Suppressor macrophage treated with lipopolysaccharide for 4 hours (primary cell): ENCODE data around the gene TRHDE.
A peak's percentile ranks its signal among the peaks of the same experiment; 100 is the strongest.
"Not testable (repeated sequence)": the region's sequence is repeated elsewhere in the genome, so short reads cannot be mapped to it uniquely, and the experiment has no call there.

Experiments used
- DNase-seq: peaks from one replicate; pipeline ENCODE4 v3.0.0-alpha.2; 2020

Gene TRHDE

DNA sequence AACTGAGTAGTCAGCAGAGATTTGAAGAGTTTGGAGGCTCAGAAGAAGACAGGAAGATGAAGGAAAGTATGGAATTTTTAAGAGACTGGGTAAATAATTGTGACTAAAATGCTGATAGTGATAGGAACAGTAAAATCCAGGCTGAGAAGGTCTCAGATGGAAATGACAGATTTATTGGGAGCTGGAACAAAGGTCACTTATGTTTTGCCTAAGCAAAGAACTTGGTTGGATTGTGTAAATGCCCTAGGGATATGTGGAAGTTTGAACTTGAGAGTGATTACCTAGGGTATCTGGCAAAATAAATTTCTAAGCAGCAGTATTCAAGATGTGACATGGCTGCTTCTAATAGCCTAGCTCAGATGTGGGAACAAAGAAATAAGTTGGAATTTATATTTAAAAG lies 180.9 kb downstream of the TRHDE start:
- no peak for DNase-seq

DNA sequence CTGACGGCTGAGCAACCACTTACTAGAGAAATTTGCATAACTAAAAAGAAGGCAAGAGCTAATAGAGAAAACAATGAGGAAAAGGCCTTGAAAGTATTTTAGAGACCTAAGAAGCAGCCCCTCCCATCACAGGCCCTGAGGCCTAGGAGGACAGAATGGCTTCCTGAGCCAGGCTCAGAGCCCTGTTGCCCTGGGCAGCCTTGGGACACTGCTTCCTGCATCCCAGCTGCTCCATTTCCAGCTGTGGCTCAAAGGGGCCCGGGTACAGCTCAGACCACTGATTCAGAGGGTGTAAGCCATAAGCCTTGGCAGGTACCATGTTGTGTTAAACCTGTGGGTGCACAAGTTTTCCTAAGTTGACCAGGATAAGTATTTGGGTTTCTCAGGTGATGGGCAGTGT lies 181.4 kb downstream of the TRHDE start:
- no peak for DNase-seq

DNA sequence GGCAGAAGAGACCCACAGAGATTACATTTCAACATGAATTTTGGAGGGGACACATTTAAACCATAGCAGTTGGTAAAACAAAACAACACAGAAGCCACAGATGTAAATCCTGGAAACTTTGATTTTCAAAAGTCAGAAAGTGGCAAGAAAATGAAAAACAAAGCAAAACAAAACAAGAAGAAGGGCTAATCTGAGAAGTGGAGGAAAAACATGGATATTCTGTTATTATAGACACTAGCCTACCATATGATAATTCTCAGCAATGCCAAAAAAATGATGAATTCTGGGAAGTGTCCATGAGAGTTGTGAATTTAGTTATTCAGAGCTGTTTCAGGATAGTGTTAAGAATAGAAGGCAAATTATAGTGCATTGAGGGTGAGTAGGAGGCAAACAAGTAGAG lies 192.3 kb downstream of the TRHDE start:
- no peak for DNase-seq

DNA sequence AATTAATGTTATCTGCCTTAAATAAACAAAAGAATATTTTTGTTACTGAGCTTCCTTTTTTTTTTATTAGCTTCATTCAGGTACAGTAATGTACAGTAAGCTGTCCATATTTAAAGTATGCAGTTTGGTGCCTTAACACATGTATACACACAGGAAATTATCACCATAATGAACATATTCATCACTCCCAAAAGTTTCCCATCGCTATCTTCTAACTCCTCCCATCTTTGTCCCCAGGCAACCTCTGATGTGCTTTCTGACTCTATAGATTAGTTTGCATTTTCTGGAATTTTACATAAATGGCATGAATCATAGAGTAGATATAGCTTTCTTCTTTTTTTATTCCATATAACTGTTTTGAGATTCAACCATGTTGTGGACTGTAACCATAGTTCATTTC lies 193.0 kb downstream of the TRHDE start:
- no peak for DNase-seq

DNA sequence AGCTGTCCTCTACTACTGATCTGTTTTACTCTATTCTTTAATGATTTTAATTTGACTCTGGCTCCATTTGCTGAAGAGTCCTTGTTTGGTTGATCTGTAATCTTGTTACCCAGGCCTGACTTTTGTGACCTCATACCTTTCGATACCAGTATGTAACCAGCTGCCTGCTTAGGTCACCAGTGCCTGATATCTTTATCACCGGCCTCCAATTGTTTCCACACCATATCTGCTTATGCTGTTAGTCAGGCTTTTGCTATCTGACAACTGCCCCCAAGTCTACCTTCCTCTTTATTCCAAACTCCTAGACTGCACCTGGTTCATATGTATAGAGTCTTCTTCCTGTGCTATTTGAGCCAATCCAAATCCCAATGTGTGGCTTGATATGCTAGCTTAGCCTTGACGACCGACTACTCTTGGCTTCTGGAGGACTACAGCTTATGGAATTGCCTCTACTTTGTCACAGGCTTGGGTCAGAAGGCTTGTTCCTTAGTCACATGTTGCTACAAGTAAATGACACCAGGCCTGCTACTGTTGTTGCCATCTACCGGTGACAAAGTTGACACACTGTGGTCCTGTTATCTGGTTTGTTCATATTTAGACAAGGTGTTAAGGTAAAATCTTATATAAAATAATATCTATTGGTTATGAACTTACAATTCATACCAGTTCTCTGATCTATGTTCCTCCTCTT lies 193.9 kb downstream of the TRHDE start:
- DNase-seq: no peak

DNA sequence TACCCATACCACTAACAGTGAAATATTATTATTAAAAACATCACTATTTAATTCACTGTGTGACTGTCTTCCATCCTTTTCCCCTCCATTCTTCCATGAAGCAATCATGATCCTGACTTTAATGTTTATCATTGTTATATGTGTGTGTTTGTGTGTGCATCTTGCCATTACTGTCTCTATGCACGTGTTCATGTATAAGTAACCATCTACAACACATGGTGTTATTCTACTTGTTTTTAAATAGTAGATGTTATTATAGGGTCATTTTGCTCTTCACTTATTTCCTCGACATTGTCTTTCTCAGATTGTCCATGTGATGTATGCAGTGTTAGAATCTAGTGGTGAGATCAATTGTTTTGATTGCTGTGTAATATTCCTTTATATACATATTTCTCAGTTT lies 195.8 kb downstream of the TRHDE start:
- no peak for DNase-seq

DNA sequence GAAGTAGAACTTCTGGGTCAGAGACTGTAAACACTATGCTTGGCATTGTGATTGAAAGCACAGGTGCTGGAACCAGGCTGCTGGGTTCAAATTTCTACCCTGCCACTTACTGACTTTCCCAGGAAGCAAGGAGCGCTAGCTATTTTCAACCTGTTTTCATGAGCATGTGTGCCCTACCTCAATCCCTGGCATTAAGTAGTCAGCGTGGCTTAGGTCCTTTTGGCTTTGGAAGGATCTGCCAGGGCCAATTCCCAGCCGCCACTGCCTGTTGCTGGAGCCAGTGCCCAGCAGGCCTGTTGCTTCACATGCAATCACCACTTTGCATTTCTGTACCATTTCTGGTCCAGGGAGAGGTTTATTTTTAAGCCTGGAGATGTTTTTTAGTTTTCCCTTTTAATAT lies 196.3 kb downstream of the TRHDE start:
- DNase-seq: no peak

DNA sequence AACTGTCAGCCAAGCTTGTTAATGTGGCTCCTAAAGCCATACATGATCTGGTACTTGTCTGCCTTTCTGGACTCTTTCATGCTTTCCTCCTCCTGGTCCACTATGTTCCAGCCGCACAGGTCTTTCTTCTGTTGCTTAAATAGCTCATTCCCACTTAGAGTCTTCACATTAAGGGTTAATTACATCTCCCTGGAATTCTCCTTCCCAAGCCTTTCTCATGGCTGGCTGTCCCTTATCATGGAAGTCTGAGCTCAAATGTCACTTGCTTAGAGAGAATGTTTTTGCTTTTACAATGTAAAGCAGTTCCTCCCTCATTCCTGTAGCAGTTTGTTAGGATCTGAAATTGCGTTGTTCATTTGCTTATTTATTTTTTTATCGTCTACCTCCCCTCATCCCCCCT lies 199.6 kb downstream of the TRHDE start:
- DNase-seq: no peak

DNA sequence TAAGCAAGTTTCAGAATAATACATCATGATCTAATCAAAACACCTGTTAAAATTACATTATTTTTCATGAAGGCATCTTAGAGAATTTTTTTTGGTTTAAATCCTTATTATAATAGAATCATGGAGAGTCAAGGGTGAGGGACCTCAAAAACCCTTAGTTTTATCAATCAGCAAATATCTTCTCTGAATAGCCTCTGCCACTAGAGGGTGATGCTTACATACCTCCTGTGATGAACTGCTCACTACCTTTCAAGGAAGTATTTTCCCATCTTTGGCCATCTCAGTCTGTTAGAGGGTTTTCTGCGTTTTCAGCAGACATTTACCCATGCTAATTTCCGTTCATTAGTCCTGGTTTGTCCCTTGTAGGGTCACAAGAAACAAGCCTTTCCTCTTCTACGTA lies 200.2 kb downstream of the TRHDE start:
- DNase-seq: peak; percentile 3

DNA sequence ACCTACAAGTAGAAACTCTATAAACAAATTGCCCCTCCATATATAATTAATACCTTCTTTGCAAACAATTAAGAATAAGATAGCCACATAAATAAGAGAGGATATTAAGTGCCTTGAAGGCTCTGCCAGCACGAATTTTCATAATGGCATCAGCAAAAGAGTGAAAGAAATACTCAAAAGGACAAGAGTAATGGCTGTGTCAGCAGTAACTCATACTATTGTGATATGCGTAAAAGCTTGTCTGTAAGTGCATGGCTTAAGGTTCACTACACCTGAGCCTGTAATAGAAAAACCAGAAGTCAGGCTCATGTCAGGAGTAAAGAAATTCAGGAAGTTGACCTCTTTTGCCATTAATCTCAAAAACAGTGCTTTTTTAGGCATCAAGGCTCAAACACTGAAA lies 204.1 kb downstream of the TRHDE start:
- no peak for DNase-seq

DNA sequence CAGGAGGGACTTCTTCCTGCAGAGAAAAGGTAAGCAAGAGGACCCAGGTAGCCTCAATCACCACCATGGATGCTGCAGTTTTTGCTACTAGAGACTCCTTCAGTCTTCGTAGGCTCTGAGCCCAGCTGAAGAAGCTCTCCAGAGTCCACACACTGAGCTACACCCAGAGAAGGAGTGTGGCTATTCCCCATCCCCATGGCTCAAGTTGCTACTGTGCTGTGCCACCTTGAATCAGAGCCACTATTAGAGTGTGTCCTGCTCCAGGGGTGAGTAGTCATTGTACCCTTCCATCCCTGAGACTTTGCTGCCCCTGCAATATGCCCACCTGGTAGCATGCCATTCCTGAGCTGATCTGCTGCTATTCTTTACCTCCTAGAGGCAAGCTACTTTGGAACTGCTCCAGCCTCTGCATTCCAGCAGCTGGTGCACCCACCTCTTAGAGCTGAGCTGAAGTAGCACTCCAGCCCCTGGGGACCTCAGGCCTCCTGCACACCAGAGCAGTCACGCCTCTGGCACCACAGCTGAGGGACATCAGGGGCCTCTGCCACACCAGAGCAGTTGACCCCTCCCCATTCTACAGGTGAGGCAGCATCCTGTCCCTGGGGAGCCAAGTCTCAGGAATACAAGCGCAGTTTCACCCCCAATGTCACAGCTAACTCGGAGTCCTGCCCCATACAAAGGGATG lies 213.0 kb downstream of the TRHDE start:
- DNase-seq: no peak

DNA sequence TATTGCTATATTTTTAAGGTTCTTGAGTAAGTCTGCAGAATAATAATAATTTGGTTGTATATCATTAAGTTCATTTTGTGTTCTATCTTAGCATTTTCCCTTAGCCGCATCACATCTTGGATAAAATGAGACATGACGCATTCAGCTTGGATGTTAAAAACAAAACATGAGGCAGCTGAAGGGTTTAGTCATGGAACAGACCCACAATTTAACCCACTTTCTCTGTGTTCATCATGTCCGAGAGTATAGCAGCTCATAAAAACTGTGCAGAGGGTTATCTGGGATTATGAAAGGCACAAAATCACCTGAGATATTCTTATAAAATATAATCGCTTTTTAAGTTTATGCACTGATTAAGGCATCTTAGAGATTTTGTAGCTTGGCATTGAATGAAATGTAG lies 219.3 kb downstream of the TRHDE start:
- DNase-seq: no peak

DNA sequence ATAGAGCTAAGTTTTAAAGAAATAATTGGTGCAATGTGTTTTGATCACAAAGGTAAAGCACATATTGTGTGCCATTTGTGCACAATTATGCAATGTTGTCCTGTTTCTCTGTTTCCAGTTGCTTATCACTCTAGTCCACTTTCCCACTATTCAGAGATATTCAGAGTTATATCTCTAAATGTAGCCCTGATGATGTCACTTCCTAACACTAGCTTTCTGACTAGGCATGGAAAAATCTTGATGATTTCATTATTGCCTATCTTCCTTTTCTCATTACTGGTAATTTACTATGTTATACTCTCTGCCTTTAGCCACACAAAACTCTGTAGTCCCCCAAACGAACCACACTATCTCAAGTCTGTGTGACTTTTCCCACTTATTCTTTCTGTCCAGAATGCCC lies 221.2 kb downstream of the TRHDE start:
- no peak for DNase-seq

DNA sequence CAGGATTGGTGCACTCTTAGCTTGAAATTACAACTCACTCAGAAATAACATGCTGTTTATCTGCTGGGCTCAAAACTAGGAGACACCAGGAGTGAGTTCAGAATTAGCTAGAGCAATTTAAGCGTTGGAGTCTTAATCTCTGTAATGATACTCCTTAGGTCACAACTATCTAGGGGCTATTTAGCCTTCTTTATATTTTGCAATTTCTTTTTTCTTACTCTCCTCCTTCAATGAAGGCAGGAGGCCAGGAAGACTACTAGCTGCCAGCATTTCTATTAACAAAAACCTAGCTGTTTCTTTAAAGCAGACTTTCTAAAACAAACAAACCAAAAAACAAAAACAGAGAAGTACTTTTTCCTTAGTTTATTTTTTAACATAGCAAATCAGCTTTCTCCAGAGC lies 226.2 kb downstream of the TRHDE start:
- no peak for DNase-seq

DNA sequence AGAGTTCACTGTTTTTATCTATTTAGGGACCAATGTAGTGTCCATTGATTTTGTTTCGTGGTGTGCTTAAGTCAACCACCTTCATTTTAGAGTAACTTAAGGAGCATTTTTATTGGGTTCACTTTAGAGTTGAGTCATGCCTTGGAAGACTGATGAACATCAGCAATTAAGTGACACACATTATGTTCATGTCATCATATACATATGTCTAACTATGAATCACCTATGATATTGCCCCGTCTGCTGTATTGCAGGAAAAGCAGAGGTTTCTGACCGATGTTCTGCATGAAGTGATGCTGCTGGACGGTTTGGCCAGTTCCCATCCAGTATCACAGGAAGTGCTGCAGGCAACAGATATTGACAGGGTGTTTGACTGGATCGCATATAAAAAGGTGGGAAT lies 227.1 kb downstream of the TRHDE start:
- no peak for DNase-seq

DNA sequence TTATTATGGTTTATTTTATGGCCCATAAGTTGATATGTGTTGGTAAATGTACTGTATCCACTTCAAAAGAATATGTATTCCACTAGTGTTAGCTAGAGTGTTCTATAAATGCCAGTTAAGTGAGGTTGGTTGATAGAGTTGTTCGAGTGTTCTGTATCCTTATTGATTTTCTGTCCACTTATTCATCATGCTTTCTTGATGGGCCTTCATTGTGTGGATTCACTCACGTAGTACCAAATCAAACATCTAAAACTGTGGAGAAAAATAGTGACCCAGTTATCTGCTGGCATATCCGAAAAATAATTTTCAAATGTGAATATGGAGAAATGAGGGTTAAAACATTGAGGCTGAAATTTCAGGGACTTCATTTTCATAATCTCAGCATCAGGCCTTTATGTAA lies 230.4 kb downstream of the TRHDE start:
- DNase-seq: no peak

DNA sequence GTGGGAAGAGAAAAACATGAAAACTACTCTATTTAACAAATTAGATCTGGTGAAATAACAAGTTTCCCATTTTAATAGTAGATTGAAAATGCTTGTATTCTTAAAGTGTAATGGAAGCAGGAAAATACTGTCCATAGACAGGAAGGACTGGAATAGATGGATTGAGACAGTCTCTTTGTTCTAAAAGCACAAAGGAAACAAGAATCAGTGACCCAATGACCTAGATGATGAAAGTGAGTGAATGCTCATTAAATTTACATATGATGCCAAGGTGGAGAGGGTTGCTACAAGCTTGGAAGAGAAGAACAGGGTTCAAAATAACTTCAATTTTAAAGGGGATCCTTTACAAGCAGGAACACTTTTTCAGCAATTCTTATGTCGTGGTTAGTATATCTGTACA lies 233.1 kb downstream of the TRHDE start:
- DNase-seq: no peak

DNA sequence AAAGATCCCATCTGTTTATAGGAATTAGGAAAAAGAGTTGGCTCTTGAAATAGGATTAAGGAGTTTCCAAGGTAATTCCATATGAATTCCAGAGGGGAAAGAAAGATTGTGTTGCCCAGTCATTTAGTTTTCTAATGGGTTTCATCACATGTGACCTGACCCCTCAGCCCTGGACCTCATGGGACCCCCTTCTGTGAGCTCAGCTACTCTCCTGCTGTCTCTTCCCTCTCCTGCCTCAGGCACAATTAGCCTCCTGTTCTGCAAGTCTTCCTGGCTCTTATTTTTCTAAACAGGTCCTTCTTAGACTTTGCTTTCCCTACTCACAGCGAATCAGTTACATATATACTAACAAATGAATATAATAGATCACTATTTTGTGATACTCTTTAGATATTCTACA lies 237.7 kb downstream of the TRHDE start:
- no peak for DNase-seq

DNA sequence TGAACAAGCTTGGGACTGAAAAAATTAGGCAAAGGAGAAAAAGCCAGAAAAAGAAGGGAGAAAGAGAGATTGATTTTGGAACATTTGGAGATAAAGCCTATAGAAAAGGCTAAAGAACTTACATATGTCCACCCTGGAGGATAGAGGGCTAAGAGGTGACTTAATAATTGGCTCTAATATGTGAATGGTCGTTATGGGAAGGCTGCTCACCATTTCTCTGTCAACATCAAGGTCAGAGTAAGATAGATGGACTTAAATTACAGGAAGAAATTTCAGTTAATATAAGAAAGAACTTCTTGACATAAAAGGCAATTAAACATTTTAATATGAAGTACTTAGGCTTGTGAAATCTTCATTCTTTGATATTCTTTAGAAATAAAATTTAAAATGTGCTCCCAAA lies 238.6 kb downstream of the TRHDE start:
- DNase-seq: no peak

DNA sequence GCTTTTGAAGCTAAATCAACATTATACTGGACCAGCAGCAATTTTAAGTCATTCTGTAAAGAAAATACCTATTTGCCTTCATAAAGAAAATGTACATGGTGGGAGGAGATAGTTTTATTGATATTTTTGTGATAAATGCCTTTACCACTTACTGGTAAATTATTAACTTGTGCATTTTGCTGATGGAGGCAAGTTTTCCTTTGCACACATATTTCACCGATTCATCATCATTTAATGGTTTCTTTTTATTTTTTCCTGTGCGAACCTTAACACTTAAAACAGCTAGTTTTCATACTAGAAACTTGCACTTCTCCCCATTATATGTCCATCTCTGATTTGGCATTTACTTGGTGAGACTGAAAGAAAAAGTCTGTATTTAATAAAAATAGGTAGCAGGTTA lies 239.3 kb downstream of the TRHDE start:
- no peak for DNase-seq

DNA sequence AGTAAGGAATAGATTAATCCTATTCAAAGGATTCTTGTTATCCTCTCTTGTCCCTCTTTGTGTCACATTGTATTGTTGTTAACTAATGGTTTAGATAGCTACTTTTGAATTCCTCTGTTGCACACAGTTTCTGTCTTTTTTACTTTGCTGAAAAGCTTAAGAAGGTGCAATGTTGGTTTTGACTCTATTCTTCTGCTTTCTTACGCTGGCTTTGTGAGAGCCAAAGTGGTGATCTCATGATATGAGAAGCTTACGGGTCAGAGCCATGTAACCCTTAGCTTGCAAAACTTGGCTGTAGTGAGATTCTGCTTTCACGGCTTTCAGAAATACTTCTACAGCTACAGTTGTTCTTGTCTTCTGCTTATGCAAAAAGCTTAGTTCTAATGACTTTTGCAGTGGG lies 239.7 kb downstream of the TRHDE start:
- DNase-seq: no peak

DNA sequence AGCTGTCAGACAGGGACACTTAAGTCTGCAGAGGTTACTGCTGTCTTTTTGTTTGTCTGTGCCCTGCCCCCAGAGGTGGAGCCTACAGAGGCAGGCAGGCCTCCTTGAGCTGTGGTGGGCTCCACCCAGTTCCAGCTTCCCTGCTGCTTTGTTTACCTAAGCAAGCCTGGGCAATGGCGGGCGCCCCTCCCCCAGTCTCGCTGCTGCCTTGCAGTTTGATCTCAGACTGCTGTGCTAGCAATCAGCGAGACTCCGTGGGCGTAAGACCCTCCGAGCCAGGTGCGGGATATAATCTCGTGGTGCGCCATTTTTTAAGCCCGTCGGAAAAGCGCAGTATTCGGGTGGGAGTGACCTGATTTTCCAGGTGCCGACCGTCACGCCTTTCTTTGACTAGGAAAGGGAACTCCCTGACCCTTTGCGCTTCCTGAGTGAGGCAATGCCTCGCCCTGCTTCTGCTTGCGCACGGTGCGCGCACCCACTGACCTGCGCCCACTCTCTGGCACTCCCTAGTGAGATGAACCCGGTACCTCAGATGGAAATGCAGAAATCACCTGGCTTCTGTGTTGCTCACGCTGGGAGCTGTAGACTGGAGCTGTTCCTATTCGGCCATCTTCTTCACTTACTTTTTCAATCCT lies 248.0 kb downstream of the TRHDE start:
- DNase-seq: not testable (repeated sequence)

DNA sequence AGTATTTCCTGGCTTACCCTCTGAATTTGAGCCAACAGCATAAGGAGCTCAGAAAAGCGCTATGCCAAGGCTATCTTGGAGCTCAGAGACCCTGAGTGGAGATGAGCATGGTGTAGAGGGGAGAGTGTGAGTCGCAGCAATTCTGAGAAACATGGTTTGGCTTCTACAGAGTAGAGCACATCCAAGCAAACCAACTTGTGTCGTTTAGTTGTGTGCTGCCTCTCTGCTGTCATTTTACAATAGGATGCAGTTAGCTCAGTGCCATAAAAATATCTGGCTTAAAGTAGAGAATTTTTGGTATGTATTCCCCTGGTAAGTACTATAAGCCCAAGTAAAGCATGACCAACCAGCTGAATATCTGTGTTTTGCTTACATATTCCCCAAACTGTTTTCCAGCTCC lies 249.2 kb downstream of the TRHDE start:
- DNase-seq: no peak

DNA sequence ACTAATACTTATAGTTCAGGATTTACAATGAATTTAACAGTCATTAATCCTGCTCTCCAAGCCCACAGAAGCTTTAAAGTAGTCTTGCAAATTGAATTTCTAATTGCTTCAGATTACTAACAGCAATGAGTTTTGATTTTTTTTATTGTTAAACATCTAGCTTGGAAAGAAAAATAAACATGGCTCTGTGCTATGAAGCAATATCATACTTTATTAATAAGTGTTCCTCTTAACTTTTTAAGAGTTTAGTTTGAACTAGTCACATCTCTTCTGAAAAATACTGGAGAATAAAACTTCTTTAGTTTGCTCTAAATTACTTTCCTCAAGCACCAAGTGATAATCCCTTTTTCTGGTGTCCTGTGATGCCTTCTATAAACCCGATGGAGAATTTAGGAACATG lies 250.2 kb downstream of the TRHDE start:
- no peak for DNase-seq

DNA sequence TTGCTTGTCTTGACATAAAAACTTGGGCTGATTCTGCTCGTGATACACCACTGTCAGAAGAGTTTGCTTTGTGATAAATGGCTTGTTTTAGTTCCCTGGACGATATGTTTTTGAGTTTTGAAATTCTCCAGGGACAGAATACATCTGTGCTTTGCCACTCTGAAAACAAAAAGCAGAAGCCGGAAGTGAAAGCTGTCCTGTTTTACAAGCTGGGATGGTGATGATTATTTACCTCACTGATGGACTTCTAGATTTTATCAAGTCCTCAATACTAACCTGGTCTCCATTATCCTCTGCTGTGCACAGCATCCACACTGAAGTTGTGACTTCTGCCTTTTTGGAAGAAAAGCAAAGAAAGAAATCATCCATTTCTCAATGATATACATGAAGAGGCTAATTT lies 251.6 kb downstream of the TRHDE start:
- DNase-seq: no peak
